K562 (cell line): Measurements from ENCODE around the gene ZNF180. TPM values are rescaled to one million over a fixed set of nuclear protein-coding genes. Genes with fewer than 3 reads are reported as not detected.

ENCODE experiments used
- DIDO1 ChIP-seq: fragments of 450-650 bp; IDR thresholded peaks from 2 replicates; pipeline ENCODE4 v1.6.1; 2016; ENCODE audit warnings: low read depth, missing biosample characterization, missing genetic modification characterization
- E4F1 ChIP-seq: fragments of 250-450 bp; sonication (Bioruptor Pico); IDR thresholded peaks from 2 replicates; pipeline ENCODE4 v1.5.0; 2021; ENCODE audit warnings: mild to moderate bottlenecking, borderline replicate concordance
- ELF1 ChIP-seq: fragments of 200-800 bp; sonication (Bioruptor generic); IDR thresholded peaks from 2 replicates; pipeline ENCODE4 v1.6.1; 2016; ENCODE audit warnings: missing genetic modification characterization, missing compliant biosample characterization
- ETV1 ChIP-seq: fragments of 450-650 bp; conservative IDR thresholded peaks from 2 replicates; pipeline ENCODE4 v1.6.1; 2016; ENCODE audit warnings: missing genetic modification characterization, control low read depth, low read depth, missing compliant biosample characterization
- FOXA1 ChIP-seq: fragments of 450-650 bp; IDR thresholded peaks from 2 replicates; pipeline ENCODE4 v1.6.1; 2016; ENCODE audit warnings: mild to moderate bottlenecking, borderline replicate concordance
- GATAD2A ChIP-seq: fragments of 450-650 bp; IDR thresholded peaks from 2 replicates; pipeline ENCODE4 v1.6.1; 2017
- HMG20A ChIP-seq: fragments of 450-650 bp; formaldehyde crosslinking; conservative IDR thresholded peaks from 2 replicates; pipeline ENCODE4 v1.4.0; 2020; ENCODE audit warnings: mild to moderate bottlenecking, mixed read lengths
- KLF13 ChIP-seq: fragments of 450-650 bp; IDR thresholded peaks from 2 replicates; pipeline ENCODE4 v1.6.1; 2016; ENCODE audit warnings: missing genetic modification characterization, low read depth, mild to moderate bottlenecking, missing compliant biosample characterization, moderate library complexity, borderline replicate concordance
- MYNN ChIP-seq, 2 experiments: sonication (generic); formaldehyde crosslinking in 1 of 2; IDR thresholded peaks; 2 replicates each; pipeline versions ENCODE4 v1.5.0 to v1.6.1; 2016 to 2020; ENCODE audit warnings: antibody characterized with exemption in 1 of 2, missing genetic modification reagents in 1 of 2
- NR2C1 ChIP-seq, 2 experiments: fragments of 450-650 bp; IDR thresholded peaks; 2 replicates each; pipeline ENCODE4 v1.6.1; 2017; ENCODE audit warnings: mild to moderate bottlenecking in 2 of 2, antibody characterized with exemption in 1 of 2, inconsistent platforms in 1 of 2, missing compliant biosample characterization in 1 of 2, missing genetic modification characterization in 1 of 2
- POLR3G ChIP-seq: IDR thresholded peaks from 2 replicates; pipeline ENCODE4 v1.6.1; 2011; ENCODE audit not compliant: insufficient read length, insufficient replicate concordance; ENCODE audit errors: extremely low read depth
- PRPF4 ChIP-seq: fragments of 200-400 bp; formaldehyde crosslinking; IDR thresholded peaks from one replicate; pipeline ENCODE4 v1.6.1; 2017; ENCODE audit warnings: low read length, low read depth, mild to moderate bottlenecking; ENCODE audit not compliant: insufficient read depth, poor library complexity, severe bottlenecking
- SNAPC5 ChIP-seq: fragments of 250-450 bp; sonication (Bioruptor Pico); IDR thresholded peaks from 2 replicates; pipeline ENCODE4 v1.8.0; 2021; ENCODE audit warnings: moderate library complexity, mild to moderate bottlenecking, inconsistent platforms
- TAF7 ChIP-seq: fragments of 450-650 bp; IDR thresholded peaks from 2 replicates; pipeline ENCODE4 v1.6.1; 2016; ENCODE audit warnings: missing genetic modification characterization, missing compliant biosample characterization
- ZFP30 ChIP-seq: fragments of 250-450 bp; sonication (Bioruptor Pico); IDR thresholded peaks from 2 replicates; pipeline ENCODE4 v1.8.0; 2022; ENCODE audit warnings: moderate library complexity, mild to moderate bottlenecking, inconsistent platforms, borderline replicate concordance
- ZFPM2 ChIP-seq: fragments of 250-450 bp; sonication (Bioruptor Pico); IDR thresholded peaks from 2 replicates; pipeline ENCODE4 v1.5.1; 2022; ENCODE audit warnings: mild to moderate bottlenecking
- polyA plus RNA-seq, 8 experiments: library from polyadenylated mRNA; depleted of rRNA in 4 of 8; stranded (reverse) in 5 of 8; unstranded in 3 of 8; fragments of >200 nt; fragmentation: Nextera tagmentation in 2 of 8; fragmentation: Illumina TruSeq in 1 of 8; extraction: Ambion mirVana in 2 of 8; extraction: Trizol in 1 of 8; gene quantifications; 2 replicates each; pipeline versions ENCODE4 v1.2.1 to v1.2.3, GENCODE V29; 2011 to 2014; ENCODE audit warnings: inconsistent platforms in 1 of 8, missing spikeins in 1 of 8
- total RNA-seq, 7 experiments: library from RNA; depleted of rRNA in 6 of 7; stranded (reverse); fragments of >200 nt in 6 of 7; fragmentation: Illumina TruSeq in 2 of 7; extraction: Trizol in 2 of 7; gene quantifications; 2 replicates each; pipeline versions ENCODE4 v1.2.1 to v1.2.3, GENCODE V29; 2011 to 2021; ENCODE audit warnings: low replicate concordance in 1 of 7
- TF ChIP-seq, protein P1 (sequence below): sonication (generic); IDR thresholded peaks from 2 replicates; pipeline ENCODE4 v1.6.1; 2016
- TF ChIP-seq, protein P2 (sequence below): fragments of 450-650 bp; IDR thresholded peaks from 2 replicates; pipeline ENCODE4 v1.6.1; 2016; ENCODE audit warnings: low read depth, mild to moderate bottlenecking, moderate library complexity
- TF ChIP-seq, protein P3 (sequence below): sonication (generic); formaldehyde crosslinking; IDR thresholded peaks from 2 replicates; pipeline ENCODE4 v1.8.0; 2022; ENCODE audit warnings: missing genetic modification reagents, mild to moderate bottlenecking, borderline replicate concordance

Gene ZNF180
- total and polyA plus RNA-seq, 9 of the 15 experiments (the other 6 are each of a cell fraction or from before 2014, with no cell fraction given): 1.8 to 8.7 (median 5.9) TPM

DNA sequence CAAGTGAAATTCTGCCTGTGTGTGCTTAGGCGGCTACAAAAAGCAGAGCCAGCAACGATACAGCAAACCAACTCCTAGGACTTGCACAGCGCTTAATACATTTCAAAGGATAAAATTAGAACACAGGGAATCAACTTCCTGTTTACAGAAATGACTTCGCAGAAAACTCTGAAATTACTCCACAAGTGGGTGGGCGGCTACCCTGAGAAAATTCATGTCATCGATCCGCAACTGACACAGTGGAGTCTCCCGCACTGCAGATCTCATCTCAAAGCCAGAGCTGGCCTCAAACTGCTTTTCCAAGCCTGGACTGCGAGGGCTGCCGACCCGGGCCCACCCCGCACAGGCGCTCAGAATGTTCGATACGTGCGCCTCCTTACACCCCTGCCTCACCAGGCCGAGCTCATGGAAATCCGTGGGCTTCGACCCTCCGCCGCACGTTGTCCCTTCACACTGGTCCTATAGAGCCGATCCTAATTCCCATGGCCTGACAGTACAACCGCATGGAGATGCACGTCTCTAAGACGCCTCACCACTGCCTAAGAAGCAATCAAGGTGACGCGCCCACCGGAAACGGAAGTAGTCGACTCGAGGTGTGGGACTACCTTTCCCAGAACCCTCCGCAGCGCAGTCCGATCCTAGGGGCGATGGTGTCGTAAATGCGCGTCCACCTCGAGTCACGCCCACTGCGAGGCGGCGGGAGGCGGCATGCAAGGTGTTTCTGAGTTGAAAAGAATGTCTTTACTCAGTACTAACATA is 52.2 kb downstream of the ZNF180 start, which contains the start of gene ZNF229 (continued):
- TF ChIP-seq, protein P1, sequence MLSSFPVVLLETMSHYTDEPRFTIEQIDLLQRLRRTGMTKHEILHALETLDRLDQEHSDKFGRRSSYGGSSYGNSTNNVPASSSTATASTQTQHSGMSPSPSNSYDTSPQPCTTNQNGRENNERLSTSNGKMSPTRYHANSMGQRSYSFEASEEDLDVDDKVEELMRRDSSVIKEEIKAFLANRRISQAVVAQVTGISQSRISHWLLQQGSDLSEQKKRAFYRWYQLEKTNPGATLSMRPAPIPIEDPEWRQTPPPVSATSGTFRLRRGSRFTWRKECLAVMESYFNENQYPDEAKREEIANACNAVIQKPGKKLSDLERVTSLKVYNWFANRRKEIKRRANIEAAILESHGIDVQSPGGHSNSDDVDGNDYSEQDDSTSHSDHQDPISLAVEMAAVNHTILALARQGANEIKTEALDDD: no peak
- TF ChIP-seq E4F1 (CRISPR knock-in tag): peak; percentile 85
- TF ChIP-seq, protein P2, sequence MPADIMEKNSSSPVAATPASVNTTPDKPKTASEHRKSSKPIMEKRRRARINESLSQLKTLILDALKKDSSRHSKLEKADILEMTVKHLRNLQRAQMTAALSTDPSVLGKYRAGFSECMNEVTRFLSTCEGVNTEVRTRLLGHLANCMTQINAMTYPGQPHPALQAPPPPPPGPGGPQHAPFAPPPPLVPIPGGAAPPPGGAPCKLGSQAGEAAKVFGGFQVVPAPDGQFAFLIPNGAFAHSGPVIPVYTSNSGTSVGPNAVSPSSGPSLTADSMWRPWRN: no peak
- TF ChIP-seq HMG20A: no peak
- no peak for TF ChIP-seq TAF7 (tag)
- TF ChIP-seq PRPF4: no peak
- TF ChIP-seq POLR3G: no peak
- no peak for TF ChIP-seq GATAD2A
- no peak for TF ChIP-seq ZFP30
- no peak for TF ChIP-seq ZFPM2 (CRISPR knock-in tag)
- no peak for TF ChIP-seq SNAPC5 (CRISPR knock-in tag)
- TF ChIP-seq FOXA1: no peak
- TF ChIP-seq ETV1 (tag): peak; percentile 69
- peak; percentile 41; the same call in 1 of the 2 replicates for TF ChIP-seq ELF1 (tag)
- no peak for TF ChIP-seq KLF13
- TF ChIP-seq MYNN (IDR thresholded peaks at IDR 0.05): no peak
- TF ChIP-seq MYNN (CRISPR knock-in tag; IDR thresholded peaks at IDR 0.05): no peak
- TF ChIP-seq NR2C1 (IDR thresholded peaks at IDR 0.05): 0 out of 2 replicates have a peak, but pooled peaks have one; percentile 38
- TF ChIP-seq NR2C1 (tag; IDR thresholded peaks at IDR 0.05): peak; percentile 62
- TF ChIP-seq, protein P3, sequence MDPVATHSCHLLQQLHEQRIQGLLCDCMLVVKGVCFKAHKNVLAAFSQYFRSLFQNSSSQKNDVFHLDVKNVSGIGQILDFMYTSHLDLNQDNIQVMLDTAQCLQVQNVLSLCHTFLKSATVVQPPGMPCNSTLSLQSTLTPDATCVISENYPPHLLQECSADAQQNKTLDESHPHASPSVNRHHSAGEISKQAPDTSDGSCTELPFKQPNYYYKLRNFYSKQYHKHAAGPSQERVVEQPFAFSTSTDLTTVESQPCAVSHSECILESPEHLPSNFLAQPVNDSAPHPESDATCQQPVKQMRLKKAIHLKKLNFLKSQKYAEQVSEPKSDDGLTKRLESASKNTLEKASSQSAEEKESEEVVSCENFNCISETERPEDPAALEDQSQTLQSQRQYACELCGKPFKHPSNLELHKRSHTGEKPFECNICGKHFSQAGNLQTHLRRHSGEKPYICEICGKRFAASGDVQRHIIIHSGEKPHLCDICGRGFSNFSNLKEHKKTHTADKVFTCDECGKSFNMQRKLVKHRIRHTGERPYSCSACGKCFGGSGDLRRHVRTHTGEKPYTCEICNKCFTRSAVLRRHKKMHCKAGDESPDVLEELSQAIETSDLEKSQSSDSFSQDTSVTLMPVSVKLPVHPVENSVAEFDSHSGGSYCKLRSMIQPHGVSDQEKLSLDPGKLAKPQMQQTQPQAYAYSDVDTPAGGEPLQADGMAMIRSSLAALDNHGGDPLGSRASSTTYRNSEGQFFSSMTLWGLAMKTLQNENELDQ (CRISPR knock-in tag): no peak
- TF ChIP-seq DIDO1 (tag): peak; percentile 43; the same call in 1 of the 2 replicates
